GM12801 (cell line): Measurements from ENCODE around the gene SLITRK2.

ENCODE experiments used
- CTCF ChIP-seq: IDR thresholded peaks from one replicate; pipeline ENCODE4 v1.5.1; 2011; ENCODE audit warnings: control low read depth; ENCODE audit not compliant: insufficient read length; ENCODE audit errors: extremely low read depth

Gene SLITRK2

GRCh38 chrX:145832796-145833195, 15.2 kb downstream of the SLITRK2 start:
- TF ChIP-seq CTCF = no peak

- TF ChIP-seq CTCF = no peak
Measured at GRCh38 chrX:145840531-145840930, 22.9 kb downstream of the SLITRK2 start.

GRCh38 chrX:145843146-145843904, 25.7 kb downstream of the SLITRK2 start:
- TF ChIP-seq CTCF = no peak

- no peak for TF ChIP-seq CTCF
Measured at GRCh38 chrX:145844886-145845285, 27.3 kb downstream of the SLITRK2 start.

GRCh38 chrX:145848448-145848847, 30.8 kb downstream of the SLITRK2 start:
- TF ChIP-seq CTCF = no peak

- TF ChIP-seq CTCF = no peak
Measured at GRCh38 chrX:145848857-145849256, 31.2 kb downstream of the SLITRK2 start.

GRCh38 chrX:145853181-145853580, 35.6 kb downstream of the SLITRK2 start:
- TF ChIP-seq CTCF = no peak
